B cell (primary cell): ENCODE measurements around the gene DNAAF8. TPM values are rescaled to one million over a fixed set of nuclear protein-coding genes. Genes with fewer than 3 reads are reported as not detected.

Experiments used
- ATAC-seq: fragments of 200-7000 bp; cut with Tn5 transposase; one replicate; pipeline ENCODE4 v1.10.0; 2021; ENCODE audit warnings: low read depth, mild to moderate bottlenecking, moderate number of reproducible peaks, moderate library complexity
- CTCF ChIA-PET: fragments of 350-600 bp; sonication (Branson Sonifier 250); formaldehyde crosslinking; loops from one replicate; lab custom pipeline; 2021; ENCODE audit warnings: antibody characterized with exemption, inconsistent platforms; lab: Charles Lee
- POLR2A ChIA-PET: fragments of 350-600 bp; sonication (Branson Sonifier 250); formaldehyde crosslinking; loops from one replicate; lab custom pipeline; 2021; ENCODE audit warnings: antibody characterized with exemption; lab: Charles Lee
- DNase-seq: peaks from one replicate; pipeline ENCODE4 v3.0.0; 2013
- H2AFZ ChIP-seq: 2 replicates; pipeline ENCODE4 v1.6.1; 2012; ENCODE audit warnings: mild to moderate bottlenecking, low read depth, low read length; ENCODE audit not compliant: insufficient read depth, poor library complexity, severe bottlenecking
- H3K27ac ChIP-seq, 2 donors: 1 replicate in 1 of 2; 2 replicates in 1 of 2; pipeline ENCODE4 v1.5.1; 2012 to 2013; ENCODE audit warnings: low read length in 2 of 2, mild to moderate bottlenecking in 2 of 2, moderate library complexity in 1 of 2
- H3K27me3 ChIP-seq, 4 experiments: fragments of 200-600 bp in 1 of 4; sonication (generic) in 1 of 4; replicated peaks in 1 of 4; 1 replicate in 2 of 4; 2 replicates in 2 of 4; pipeline versions ENCODE4 v1.6.1 to v1.7.0; 2013 to 2016; ENCODE audit warnings: low read length in 3 of 4, mild to moderate bottlenecking in 2 of 4, mixed read lengths in 1 of 4, moderate library complexity in 1 of 4; ENCODE audit not compliant: insufficient read depth in 4 of 4, control insufficient read depth in 3 of 4; ENCODE audit errors: control extremely low read depth in 1 of 4
- H3K36me3 ChIP-seq, 2 experiments: replicated peaks in 1 of 2; 1 replicate in 1 of 2; 2 replicates in 1 of 2; pipeline versions ENCODE4 v1.6.1 to v1.7.1; 2013; ENCODE audit warnings: low read length in 1 of 2; ENCODE audit not compliant: insufficient read depth in 2 of 2, control insufficient read depth in 1 of 2; ENCODE audit errors: control extremely low read depth in 1 of 2, extremely low read depth in 1 of 2
- H3K4me1 ChIP-seq, 2 donors: fragments of 200-600 bp in 1 of 2; sonication (generic) in 1 of 2; 1 replicate in 1 of 2; 2 replicates in 1 of 2; pipeline versions ENCODE4 v1.5.1 to v1.6.1; 2013 to 2017; ENCODE audit warnings: low read length in 2 of 2; ENCODE audit not compliant: control insufficient read depth in 2 of 2, insufficient read depth in 2 of 2
- H3K4me2 ChIP-seq: replicated peaks from 2 replicates; pipeline ENCODE3; 2012; ENCODE audit warnings: mild to moderate bottlenecking, low read depth, low read length; ENCODE audit not compliant: poor library complexity, severe bottlenecking
- H3K4me3 ChIP-seq, 5 experiments: fragments of 200-600 bp in 1 of 5; sonication (generic) in 1 of 5; 1 replicate in 3 of 5; 2 replicates in 2 of 5; pipeline versions ENCODE4 v1.5.1 to v1.7.0; 2011 to 2016; ENCODE audit warnings: low read length in 4 of 5, mild to moderate bottlenecking in 4 of 5, low read depth in 2 of 5, control low read depth in 1 of 5, moderate library complexity in 1 of 5; ENCODE audit not compliant: insufficient read depth in 1 of 5; ENCODE audit errors: control extremely low read depth in 1 of 5, extremely low read depth in 1 of 5
- H3K79me2 ChIP-seq: fragments of 200-600 bp; sonication (generic); one replicate; pipeline ENCODE4 v1.6.0; 2016; ENCODE audit warnings: low read length; ENCODE audit not compliant: control insufficient read depth, insufficient read depth
- H3K9ac ChIP-seq: fragments of 200-600 bp; sonication (generic); 2 replicates; pipeline ENCODE4 v1.6.1; 2017; ENCODE audit warnings: mild to moderate bottlenecking, low read length, moderate library complexity
- H3K9me3 ChIP-seq, 3 donors: one replicate each; pipeline versions ENCODE4 v1.6.1 to v1.7.1; 2013; ENCODE audit warnings: low read length in 2 of 3; ENCODE audit not compliant: control insufficient read depth in 2 of 3, insufficient read depth in 1 of 3; ENCODE audit errors: control extremely low read depth in 1 of 3
- H4K20me1 ChIP-seq: 2 replicates; pipeline ENCODE4 v1.6.0; 2012; ENCODE audit warnings: mild to moderate bottlenecking, low read length; ENCODE audit not compliant: insufficient read depth, control insufficient read depth, poor library complexity, severe bottlenecking
- H3K27ac Mint-ChIP-seq: one replicate; pipeline ENCODE4 v1.8.0; 2021; ENCODE audit warnings: mixed read lengths
- H3K27me3 Mint-ChIP-seq: one replicate; pipeline ENCODE4 v1.8.0; 2021; ENCODE audit warnings: mixed read lengths
- H3K4me1 Mint-ChIP-seq: one replicate; pipeline ENCODE4 v1.8.0; 2021; ENCODE audit warnings: mixed read lengths
- H3K4me3 Mint-ChIP-seq: one replicate; pipeline ENCODE4 v1.8.0; 2021; ENCODE audit warnings: mixed read lengths
- H3K9me3 Mint-ChIP-seq: one replicate; pipeline ENCODE4 v1.8.0; 2022; ENCODE audit warnings: mixed read lengths; ENCODE audit not compliant: insufficient read depth
- EZH2 ChIP-seq: IDR thresholded peaks from 2 replicates; pipeline ENCODE4 v1.6.1; 2012; ENCODE audit warnings: borderline replicate concordance, low read depth, mild to moderate bottlenecking, moderate library complexity, low read length; ENCODE audit not compliant: insufficient read depth, poor library complexity, severe bottlenecking
- WGBS: methylation state at CpG from one replicate; pipeline ENCODE4 v1.1.5; 2013; ENCODE audit warnings: missing lambda C conversion rate; ENCODE audit not compliant: insufficient coverage; 5-methylcytosine and 5-hydroxymethylcytosine counted together
- intact Hi-C: fragments of 100-400 bp; cut with micrococcal nuclease; formaldehyde crosslinking; loops from one replicate; pipeline ENCODE4 v1.10.0; 2022
- polyA plus RNA-seq: library from polyadenylated mRNA; depleted of rRNA; stranded (reverse); fragments of >200 nt; gene quantifications from 2 replicates; pipeline ENCODE4 v1.2.3, GENCODE V29; 2012
- total RNA-seq, 2 donors: library from RNA; stranded (reverse); fragments of 120-200 nt in 1 of 2; gene quantifications; 1 replicate in 1 of 2; 2 replicates in 1 of 2; pipeline versions ENCODE4 v1.2.3 to v1.2.4, GENCODE V29; 2013 to 2022
- TF ChIP-seq, protein P1 (sequence below): fragments of 200-600 bp; IDR thresholded peaks from one replicate; pipeline ENCODE4 v1.8.0; 2022; ENCODE audit warnings: antibody characterized with exemption, mild to moderate bottlenecking

The DNAAF8 gene
- total and polyA plus RNA-seq, 2 donors (not counting 1 experiment from before 2014, with no cell fraction given), result 0.09 to 0.44 TPM

- peak overlapping the region; percentile 98 for H3K4me3 Mint-ChIP-seq
- Histone ChIP-seq H3K9me3 (no peaks in the 10 kb centered on the region), H3K27ac (peak overlapping the region; percentile 50 to 70), H3K27me3 (no peaks in the 10 kb centered on the region), H3K4me3 (peak overlapping the region; percentile 63 to 87 (median 73)), H4K20me1 (no peaks in the 10 kb centered on the region), H3K4me2 (peak overlapping the region; percentile 91), H3K9ac (peak overlapping the region; percentile 79), H3K36me3 (peaks cover 0 to 3% of the 10 kb centered on the region in 2 experiments), H3K4me1 (peaks cover 15 to 33% of the 10 kb centered on the region in 2 donors), H3K79me2 (peaks cover 22% of the 10 kb centered on the region), H2AFZ (peak overlapping the region; percentile 99)
- peak; percentile 66 for ATAC-seq
- intact Hi-C loops, result loop anchor here (1.0 kb wide), 2 partner anchors 75 to 263 kb away; partner anchors contain the start of gene NUDT16L1
- TF ChIP-seq, protein P1, sequence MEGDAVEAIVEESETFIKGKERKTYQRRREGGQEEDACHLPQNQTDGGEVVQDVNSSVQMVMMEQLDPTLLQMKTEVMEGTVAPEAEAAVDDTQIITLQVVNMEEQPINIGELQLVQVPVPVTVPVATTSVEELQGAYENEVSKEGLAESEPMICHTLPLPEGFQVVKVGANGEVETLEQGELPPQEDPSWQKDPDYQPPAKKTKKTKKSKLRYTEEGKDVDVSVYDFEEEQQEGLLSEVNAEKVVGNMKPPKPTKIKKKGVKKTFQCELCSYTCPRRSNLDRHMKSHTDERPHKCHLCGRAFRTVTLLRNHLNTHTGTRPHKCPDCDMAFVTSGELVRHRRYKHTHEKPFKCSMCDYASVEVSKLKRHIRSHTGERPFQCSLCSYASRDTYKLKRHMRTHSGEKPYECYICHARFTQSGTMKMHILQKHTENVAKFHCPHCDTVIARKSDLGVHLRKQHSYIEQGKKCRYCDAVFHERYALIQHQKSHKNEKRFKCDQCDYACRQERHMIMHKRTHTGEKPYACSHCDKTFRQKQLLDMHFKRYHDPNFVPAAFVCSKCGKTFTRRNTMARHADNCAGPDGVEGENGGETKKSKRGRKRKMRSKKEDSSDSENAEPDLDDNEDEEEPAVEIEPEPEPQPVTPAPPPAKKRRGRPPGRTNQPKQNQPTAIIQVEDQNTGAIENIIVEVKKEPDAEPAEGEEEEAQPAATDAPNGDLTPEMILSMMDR, result no peak
- no peak for TF ChIP-seq EZH2
- H3K27me3 Mint-ChIP-seq, result no peaks in the 10 kb centered on the region
- peak; percentile 87 for DNase-seq
- POLR2A ChIA-PET, result interaction anchor here (1.4 to 2.6 kb wide), 3 partner anchors 34 to 75 kb away, joined by 5 to 14 read pairs (median 7); partner anchors contain the start of genes ANKS3, DNAAF8, NUDT16L1 and ROGDI
- 3% methylated on average over 42 of the region's 48 CpGs for WGBS
- H3K9me3 Mint-ChIP-seq, result no peaks in the 10 kb centered on the region
- H3K27ac Mint-ChIP-seq, result peak overlapping the region; percentile 95
- H3K4me1 Mint-ChIP-seq, result peaks cover 31% of the 10 kb centered on the region
- CTCF ChIA-PET, result interaction anchor here (0.5 to 1.9 kb wide), 2 partner anchors 29 to 34 kb away, joined by 3 to 12 read pairs; partner anchors contain the start of genes ANKS3 and DNAAF8
Observed at GRCh38 chr16:4768549-4769305, 34.4 kb downstream of the DNAAF8 start.

GRCh38 chr16:4769306-4769638 is 34.9 kb downstream of the DNAAF8 start:
- Histone ChIP-seq H3K9ac (no peak overlapping the region), H3K27ac (peak overlapping the region; percentile 50 to 70), H3K9me3 (no peaks in the 10 kb centered on the region), H4K20me1 (no peaks in the 10 kb centered on the region), H3K27me3 (no peaks in the 10 kb centered on the region), H3K4me1 (peaks cover 15 to 33% of the 10 kb centered on the region in 2 donors), H3K36me3 (no peaks in the 10 kb centered on the region), H3K79me2 (peaks cover 22% of the 10 kb centered on the region), H3K4me2 (peak overlapping the region; percentile 91), H3K4me3 (peak overlapping the region in 3 of 5 experiments; percentile 64 to 87 (median 83)), H2AFZ (peak overlapping the region; percentile 99)
- CTCF ChIA-PET, result interaction anchor here (0.8 to 1.9 kb wide), 2 partner anchors 33 to 35 kb away, joined by 3 to 12 read pairs; partner anchors contain the start of genes ANKS3, DNAAF8 and ROGDI
- POLR2A ChIA-PET, result interaction anchor here (1.4 to 2.6 kb wide), 3 partner anchors 34 to 76 kb away, joined by 5 to 14 read pairs (median 7); partner anchors contain the start of genes ANKS3, DNAAF8, NUDT16L1 and ROGDI
- Mint-ChIP-seq H3K27ac (peak overlapping the region; percentile 95), H3K27me3 (no peaks in the 10 kb centered on the region), H3K4me3 (peak overlapping the region; percentile 98), H3K9me3 (no peaks in the 10 kb centered on the region), H3K4me1 (peaks cover 29% of the 10 kb centered on the region)
- TF ChIP-seq, protein P1, result no peak
- no peak for TF ChIP-seq EZH2
- DNase-seq (no peak), ATAC-seq (no peak)
- 79% methylated on average over 7 of the region's 7 CpGs for WGBS
- intact Hi-C loops, result no loop called here
